GM12873 (cell line): ENCODE results near the gene PLEKHA5.

Source experiments
- TF ChIP-seq, protein P1 (sequence below): IDR thresholded peaks from 2 replicates; pipeline ENCODE4 v1.5.1; 2012; ENCODE audit warnings: low read depth, mild to moderate bottlenecking, moderate library complexity, low read length, control low read depth; ENCODE audit not compliant: insufficient read depth; ENCODE audit errors: missing control alignments

Gene PLEKHA5

DNA sequence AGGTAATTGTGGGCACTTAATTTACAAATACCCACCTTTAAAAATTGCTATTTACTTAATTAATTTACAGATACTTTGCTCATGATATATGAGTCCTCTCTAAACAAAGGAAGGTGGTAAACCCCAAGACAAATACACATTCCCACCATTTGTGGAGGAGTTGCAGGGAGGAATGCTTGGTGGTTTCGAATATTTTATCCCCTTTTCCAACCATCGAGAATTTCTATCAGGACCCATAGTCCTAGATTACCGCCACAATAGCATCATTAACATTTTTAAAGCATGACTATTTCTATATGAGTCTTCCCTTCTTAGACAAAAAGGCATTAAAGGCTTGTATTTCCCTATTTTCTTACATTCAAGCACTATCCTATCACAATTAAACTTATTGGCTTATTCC is 34.2 kb upstream of the PLEKHA5 start:
- TF ChIP-seq, protein P1, sequence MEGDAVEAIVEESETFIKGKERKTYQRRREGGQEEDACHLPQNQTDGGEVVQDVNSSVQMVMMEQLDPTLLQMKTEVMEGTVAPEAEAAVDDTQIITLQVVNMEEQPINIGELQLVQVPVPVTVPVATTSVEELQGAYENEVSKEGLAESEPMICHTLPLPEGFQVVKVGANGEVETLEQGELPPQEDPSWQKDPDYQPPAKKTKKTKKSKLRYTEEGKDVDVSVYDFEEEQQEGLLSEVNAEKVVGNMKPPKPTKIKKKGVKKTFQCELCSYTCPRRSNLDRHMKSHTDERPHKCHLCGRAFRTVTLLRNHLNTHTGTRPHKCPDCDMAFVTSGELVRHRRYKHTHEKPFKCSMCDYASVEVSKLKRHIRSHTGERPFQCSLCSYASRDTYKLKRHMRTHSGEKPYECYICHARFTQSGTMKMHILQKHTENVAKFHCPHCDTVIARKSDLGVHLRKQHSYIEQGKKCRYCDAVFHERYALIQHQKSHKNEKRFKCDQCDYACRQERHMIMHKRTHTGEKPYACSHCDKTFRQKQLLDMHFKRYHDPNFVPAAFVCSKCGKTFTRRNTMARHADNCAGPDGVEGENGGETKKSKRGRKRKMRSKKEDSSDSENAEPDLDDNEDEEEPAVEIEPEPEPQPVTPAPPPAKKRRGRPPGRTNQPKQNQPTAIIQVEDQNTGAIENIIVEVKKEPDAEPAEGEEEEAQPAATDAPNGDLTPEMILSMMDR: no peak

DNA sequence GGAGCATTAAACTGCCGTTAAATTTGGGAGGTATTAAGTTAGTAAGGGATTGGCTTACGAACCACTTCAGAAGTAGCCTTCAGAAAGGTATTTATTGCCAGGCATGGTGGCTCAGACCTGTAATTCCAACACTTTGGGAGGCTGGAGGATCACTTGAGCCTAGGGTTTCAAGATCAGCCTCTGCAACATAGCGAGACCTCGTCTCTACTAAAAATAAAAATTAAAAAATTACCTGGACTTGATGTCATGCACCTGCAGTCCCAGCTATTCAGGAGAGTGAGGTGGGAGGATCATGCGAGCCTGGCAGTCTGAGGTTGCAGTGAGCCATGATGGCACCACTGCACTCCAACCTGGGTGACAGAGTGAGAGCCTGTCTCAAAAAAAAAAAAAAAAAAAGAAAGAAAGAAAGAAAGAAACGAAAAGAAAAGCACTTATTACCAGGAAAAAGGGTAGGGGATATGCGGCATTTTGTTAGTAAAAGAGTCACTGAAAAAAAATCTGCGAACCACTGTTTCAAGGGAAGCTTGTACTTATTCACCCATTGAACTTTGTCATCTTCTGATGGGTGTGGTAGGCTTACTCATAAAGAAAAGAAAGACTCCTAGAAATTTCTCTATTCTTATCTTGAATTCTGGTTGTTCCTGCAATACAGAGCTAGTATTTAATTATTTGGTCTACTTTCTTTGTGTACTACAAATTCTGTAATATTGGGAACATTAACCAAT is 33.6 kb upstream of the PLEKHA5 start:
- TF ChIP-seq, protein P1: no peak

DNA sequence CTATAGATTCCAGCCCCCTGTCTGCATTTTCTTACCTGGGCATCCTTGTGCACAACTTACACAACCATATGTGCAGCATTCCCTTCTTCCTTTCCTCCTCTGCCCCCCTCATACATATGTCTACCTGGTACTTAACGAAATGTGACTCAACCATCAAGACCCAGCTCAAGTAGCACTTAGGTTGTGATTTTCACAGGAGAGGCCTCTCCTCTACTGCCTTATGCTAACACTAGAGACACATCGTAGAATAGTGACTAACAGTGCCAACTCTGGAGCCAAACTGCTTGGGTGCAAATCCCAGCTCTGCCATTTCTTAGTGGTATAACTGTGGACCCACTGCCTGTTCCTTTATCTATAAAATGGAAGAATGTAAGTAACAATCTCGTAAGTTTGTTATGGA is 24.1 kb upstream of the PLEKHA5 start:
- TF ChIP-seq, protein P1: no peak

DNA sequence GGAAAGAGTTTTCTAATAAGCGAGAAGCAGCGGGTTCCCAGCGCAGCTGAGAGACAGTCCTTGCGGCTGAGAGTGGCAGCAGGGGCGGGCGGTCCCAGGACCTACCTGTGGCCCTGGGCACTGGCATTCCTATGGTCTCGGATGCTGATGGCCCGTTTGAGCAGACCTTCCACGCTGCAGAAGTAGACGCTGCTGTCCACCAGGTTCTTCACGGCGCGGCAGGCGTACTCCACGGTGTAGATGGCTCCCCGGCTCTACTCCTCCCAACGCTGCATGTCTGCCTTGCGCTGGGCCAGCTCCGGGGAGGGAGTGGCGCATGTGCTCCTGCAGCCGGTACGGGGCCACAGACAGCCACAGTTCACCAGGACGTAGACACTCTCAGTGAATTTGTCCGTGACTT is 21.8 kb upstream of the PLEKHA5 start:
- TF ChIP-seq, protein P1: no peak

DNA sequence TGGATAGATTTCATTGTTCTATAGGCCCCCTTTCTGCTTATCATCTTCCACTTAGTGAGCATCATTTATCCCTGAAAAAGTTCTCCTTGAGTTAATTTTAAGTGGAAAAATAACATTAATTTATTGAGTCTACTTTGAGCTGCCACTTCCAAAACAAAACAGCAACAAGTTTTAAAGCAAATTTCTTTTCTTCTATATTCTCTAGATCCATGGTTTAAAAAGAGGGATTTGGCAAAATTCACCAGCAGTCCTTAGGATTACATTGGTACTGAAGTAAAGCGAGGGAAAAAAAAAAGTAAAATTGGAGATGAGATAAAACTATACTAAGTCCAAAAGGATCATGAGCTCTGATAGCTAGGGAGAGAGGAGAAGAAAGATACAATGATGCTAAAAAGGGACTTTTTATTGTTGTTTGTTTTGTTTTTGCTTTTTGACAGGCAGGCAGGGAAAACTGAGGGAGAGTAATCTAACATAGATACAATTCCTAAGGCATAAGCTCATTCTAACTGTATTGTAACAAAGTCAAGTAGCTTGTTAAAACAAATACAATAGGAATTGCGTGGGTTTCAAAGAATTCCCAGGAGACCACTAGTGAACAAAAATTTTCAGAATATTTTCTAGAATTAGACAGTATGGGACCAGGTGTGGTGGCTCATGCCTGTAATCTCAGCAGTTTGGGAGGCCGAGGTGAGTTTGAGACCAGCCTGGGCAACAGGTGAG is 19.2 kb upstream of the PLEKHA5 start:
- TF ChIP-seq, protein P1: no peak

DNA sequence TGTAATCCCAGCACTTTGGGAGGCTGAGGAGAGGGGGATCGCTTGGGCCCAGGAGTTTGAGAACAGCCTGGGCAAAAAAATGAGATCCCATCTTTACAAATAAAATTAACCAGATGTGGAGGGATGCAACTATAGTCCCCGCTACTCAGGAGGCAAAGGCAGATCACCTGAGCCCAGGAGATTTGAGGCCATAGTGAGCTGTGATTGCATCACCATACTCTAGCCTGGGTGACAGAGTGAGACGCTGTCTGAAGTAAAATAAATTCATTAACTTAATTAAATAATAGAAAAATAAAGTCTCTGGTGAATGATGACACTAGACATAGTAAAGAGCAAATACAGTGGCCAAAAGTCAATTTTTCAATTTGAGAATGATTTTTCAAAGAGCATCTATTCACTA is 16.1 kb upstream of the PLEKHA5 start:
- TF ChIP-seq, protein P1: no peak

DNA sequence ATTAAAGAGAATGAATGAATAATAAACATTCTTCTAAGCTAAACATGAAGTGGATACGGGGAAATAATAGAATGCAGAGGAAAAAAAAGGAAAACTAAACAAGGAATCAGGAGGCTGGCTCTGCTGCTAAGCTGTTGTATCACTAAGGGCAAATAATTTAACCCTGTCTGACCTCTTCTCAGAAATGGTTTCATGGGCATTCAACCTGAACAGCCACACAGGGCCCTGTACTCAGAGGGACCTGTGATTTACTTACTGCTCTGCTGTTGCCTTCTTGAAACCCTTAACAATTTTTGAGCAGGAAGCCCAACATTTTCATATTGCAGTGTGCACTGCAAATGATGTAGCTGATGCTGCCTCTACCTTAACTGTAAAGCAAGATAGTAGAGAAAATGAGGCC is 14.2 kb upstream of the PLEKHA5 start:
- TF ChIP-seq, protein P1: no peak
